Activated CD4-positive, alpha-beta memory T cell treated with anti-CD3 and anti-CD28 coated beads, Interleukin-2, amount 10 ng/mL, durations not matched to agents 7 days and 5 days (primary cell): Measurements from ENCODE around the gene ZNF444. TPM values are rescaled to one million over a fixed set of nuclear protein-coding genes. Genes with fewer than 3 reads are reported as not detected.

Experiments used
- CTCF ChIA-PET: fragments of 350-600 bp; sonication (Branson Sonifier 250); formaldehyde crosslinking; loops from one replicate; lab custom pipeline; 2021; ENCODE audit warnings: antibody characterized with exemption, inconsistent platforms; lab: Charles Lee
- POLR2A ChIA-PET: fragments of 350-600 bp; sonication (Branson Sonifier 250); formaldehyde crosslinking; loops from one replicate; lab custom pipeline; 2021; ENCODE audit warnings: antibody characterized with exemption; lab: Charles Lee
- DNase-seq: peaks from one replicate; pipeline ENCODE4 v3.0.0-alpha.2; 2020
- H3K27ac Mint-ChIP-seq: one replicate; pipeline ENCODE4 v1.8.0; 2021; ENCODE audit warnings: mild to moderate bottlenecking, mixed read lengths
- H3K27me3 Mint-ChIP-seq: one replicate; pipeline ENCODE4 v1.8.0; 2021; ENCODE audit warnings: mixed read lengths
- H3K36me3 Mint-ChIP-seq: one replicate; pipeline ENCODE4 v1.8.0; 2021; ENCODE audit warnings: low read depth, mixed read lengths
- H3K4me1 Mint-ChIP-seq: one replicate; pipeline ENCODE4 v1.8.0; 2021; ENCODE audit warnings: mixed read lengths
- H3K4me3 Mint-ChIP-seq: one replicate; pipeline ENCODE4 v1.8.0; 2021; ENCODE audit warnings: mild to moderate bottlenecking, mixed read lengths
- H3K9me3 Mint-ChIP-seq: one replicate; pipeline ENCODE4 v1.8.0; 2021; ENCODE audit warnings: mixed read lengths
- total RNA-seq, 2 experiments: library from RNA; stranded (reverse); gene quantifications; one replicate each; pipeline ENCODE4 v1.2.3, GENCODE V29; 2021

The ZNF444 gene
- total RNA-seq, 2 experiments from 2014 or later = 25.7 to 26.3 TPM

- Mint-ChIP-seq H3K4me1 (peaks cover 36% of the 10 kb centered on the region), H3K4me3 (peak overlapping the region; percentile 89), H3K36me3 (peaks cover 11% of the 10 kb centered on the region), H3K27ac (peak overlapping the region; percentile 92), H3K9me3 (no peaks in the 10 kb centered on the region), H3K27me3 (no peaks in the 10 kb centered on the region)
- ChIA-PET POLR2A (interaction anchor here (0.6 to 2.8 kb wide), 14 partner anchors 9 to 248 kb away, joined by 3 to 20 read pairs (median 4); partner anchors contain the start of genes ZNF444 and ZSCAN5A), CTCF (interaction anchor here (0.6 to 1.5 kb wide), 3 partner anchors 49 to 466 kb away, joined by 3 to 4 read pairs (median 3); no protein-coding TSS in a partner anchor)
- peak; percentile 81 for DNase-seq
These were observed 20.5 kb upstream of the ZNF444 start for GRCh38 chr19:56120371-56121179.

DNA sequence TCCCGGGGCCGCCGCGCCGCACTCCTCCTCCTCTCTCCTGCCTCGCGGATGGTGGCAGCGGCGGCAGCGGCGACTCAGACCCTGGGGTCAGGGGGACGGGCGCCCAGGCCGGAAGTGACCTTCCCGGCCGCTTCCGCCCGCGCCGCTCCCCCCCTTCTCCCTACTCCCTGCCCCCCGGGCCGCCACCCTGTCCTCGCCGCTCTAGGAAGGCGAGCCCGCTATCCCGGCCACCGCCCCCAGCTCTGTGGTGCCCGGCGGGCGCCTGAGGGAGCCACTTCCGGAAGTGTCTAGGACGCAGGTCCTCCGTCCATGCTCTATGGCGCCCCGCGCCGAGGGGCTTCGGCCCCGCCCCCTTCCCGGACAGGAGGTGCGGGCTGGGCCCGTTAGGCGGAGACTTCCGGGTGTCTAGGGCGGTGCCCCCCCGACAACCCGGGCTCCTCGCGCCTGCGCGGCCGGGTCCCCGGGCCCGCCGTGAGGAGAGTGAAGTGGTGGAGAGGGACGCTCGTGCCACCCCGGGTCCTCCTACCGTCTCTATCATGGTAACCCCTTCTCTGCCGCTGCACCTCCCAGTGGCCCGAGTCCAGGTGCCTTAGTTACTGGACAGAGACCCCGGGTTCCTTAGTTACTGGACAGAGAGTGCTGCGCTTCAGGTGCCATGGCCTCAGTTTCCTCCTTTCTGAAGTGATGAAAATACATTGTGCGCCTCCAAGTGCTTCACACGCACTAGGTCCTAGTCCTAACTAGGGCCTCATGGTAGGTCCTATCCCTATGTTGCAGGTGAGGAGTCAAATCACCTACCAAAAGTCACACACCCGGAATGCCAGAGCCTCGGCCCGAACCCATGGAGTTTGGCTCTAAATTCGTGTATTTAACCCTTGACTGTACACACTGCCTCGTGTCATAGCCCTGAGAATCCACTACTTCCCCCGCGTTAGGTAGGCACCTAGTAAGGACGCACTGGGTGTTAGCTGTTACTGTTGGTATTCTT is 19.6 kb upstream of the ZNF444 start, which contains the start of gene ZNF787:
Gene ZNF787, minus strand, starts transcription at position 116 of the 988 bp plus-strand sequence. CDS start 18,078 bp downstream, outside the sequence.
- ChIA-PET CTCF (interaction anchor here (0.9 to 1.5 kb wide), 4 partner anchors 41 to 467 kb away, joined by 3 to 4 read pairs (median 3); no protein-coding TSS in a partner anchor), POLR2A (interaction anchor here (1.0 to 2.8 kb wide), 12 partner anchors 10 to 248 kb away, joined by 3 to 20 read pairs (median 4); partner anchors contain the start of genes ZNF444 and ZSCAN5A)
- Mint-ChIP-seq H3K36me3 (peaks cover 10% of the 10 kb centered on the region), H3K27ac (peak within 1 kb of the TSS; percentile 93), H3K27me3 (no peaks in the 10 kb centered on the region), H3K9me3 (no peaks in the 10 kb centered on the region), H3K4me3 (peak within 1 kb of the TSS; percentile 89), H3K4me1 (peaks cover 36% of the 10 kb centered on the region)
- DNase-seq = peak; percentile 96

GRCh38 chr19:56123266-56123891 is 17.7 kb upstream of the ZNF444 start:
- Mint-ChIP-seq H3K4me3 (no peak overlapping the region), H3K27ac (no peak overlapping the region), H3K9me3 (no peaks in the 10 kb centered on the region), H3K36me3 (peaks cover 10% of the 10 kb centered on the region), H3K4me1 (peaks cover 31% of the 10 kb centered on the region), H3K27me3 (no peaks in the 10 kb centered on the region)
- no peak for DNase-seq
- ChIA-PET CTCF (interaction anchor here (0.8 kb wide), 2 partner anchors 43 to 1591 kb away, joined by 3 to 4 read pairs; no protein-coding TSS in a partner anchor), POLR2A (interaction anchor here (1.1 kb wide), 1 partner anchor 54 kb away, joined by 3 read pairs; no protein-coding TSS in a partner anchor)

DNA sequence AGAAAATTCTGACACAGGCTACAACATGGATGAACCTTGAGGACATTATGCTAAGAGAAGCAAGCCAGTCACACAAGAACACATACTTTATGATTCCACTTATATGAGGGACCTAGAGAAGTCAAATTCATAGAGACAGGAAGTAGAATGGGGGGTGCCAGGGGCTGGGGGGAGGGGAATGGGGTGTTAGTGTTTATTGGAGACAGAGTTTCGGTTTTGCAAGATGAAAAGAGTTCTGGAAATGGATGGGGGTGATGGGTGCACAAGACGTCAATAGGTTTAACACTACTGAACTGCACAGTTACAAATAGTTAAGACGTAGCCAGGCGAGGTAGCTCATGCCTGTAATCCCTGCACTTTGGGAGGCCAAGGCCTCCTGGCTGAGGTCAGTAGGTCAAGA is 16.5 kb upstream of the ZNF444 start:
- Mint-ChIP-seq H3K4me3 (no peak overlapping the region), H3K27ac (no peak overlapping the region), H3K4me1 (peaks cover 21% of the 10 kb centered on the region), H3K9me3 (no peaks in the 10 kb centered on the region), H3K27me3 (no peaks in the 10 kb centered on the region), H3K36me3 (peaks cover 2% of the 10 kb centered on the region)
- no peak for DNase-seq
- CTCF ChIA-PET = interaction anchor here (0.6 kb wide), 1 partner anchor 89 kb away, joined by 3 read pairs; no protein-coding TSS in a partner anchor
- POLR2A ChIA-PET = interaction anchor here (1.1 kb wide), 1 partner anchor 53 kb away, joined by 3 read pairs; no protein-coding TSS in a partner anchor

DNA sequence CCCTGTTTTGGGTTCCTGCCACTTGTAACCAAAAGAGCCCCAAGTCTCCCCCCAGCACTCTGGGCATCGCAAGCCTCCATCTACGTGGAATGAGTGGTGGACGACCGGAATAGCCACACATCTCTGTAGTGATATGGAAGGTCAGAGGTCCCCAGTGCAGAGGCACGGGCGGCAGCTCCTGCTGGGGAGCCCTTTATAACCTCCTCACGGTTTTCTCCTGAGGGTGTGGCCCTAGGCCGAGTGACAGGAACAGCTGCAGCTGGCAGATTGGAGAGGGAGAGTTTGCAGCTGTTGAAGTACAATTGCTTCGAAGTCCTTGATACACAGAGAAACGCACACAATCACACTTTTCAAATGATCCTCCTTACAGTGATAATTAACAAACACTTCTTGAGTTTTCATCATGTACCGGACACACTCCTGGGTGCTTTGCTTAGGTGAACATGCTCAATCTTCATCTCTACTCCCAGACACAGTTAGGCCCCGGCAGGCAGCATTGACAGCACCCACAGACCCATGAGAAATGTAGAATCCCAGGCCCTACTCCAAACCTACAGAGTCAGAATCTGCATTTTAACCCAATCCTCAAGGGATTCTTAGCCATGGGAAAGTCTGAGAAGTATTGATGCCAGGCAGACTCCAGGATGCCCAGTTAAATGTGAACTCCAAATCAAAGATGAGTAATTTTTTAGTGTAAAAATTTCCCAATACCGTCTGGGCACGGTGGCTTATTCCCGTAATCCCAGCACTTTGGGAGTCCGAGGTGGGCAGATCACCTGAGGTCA is 15.1 kb upstream of the ZNF444 start:
- H3K27me3 Mint-ChIP-seq = no peaks in the 10 kb centered on the region
- CTCF ChIA-PET = no interaction called here
- H3K9me3 Mint-ChIP-seq = no peaks in the 10 kb centered on the region
- H3K36me3 Mint-ChIP-seq = no peaks in the 10 kb centered on the region
- DNase-seq = no peak
- no peak overlapping the region for H3K27ac Mint-ChIP-seq
- peaks cover 14% of the 10 kb centered on the region for H3K4me1 Mint-ChIP-seq
- POLR2A ChIA-PET = no interaction called here
- no peak overlapping the region for H3K4me3 Mint-ChIP-seq

GRCh38 chr19:56126983-56127780 is 13.9 kb upstream of the ZNF444 start:
- H3K27me3 Mint-ChIP-seq = no peaks in the 10 kb centered on the region
- H3K36me3 Mint-ChIP-seq = no peaks in the 10 kb centered on the region
- H3K4me1 Mint-ChIP-seq = peaks cover 7% of the 10 kb centered on the region
- no peak for DNase-seq
- no peaks in the 10 kb centered on the region for H3K9me3 Mint-ChIP-seq
- ChIA-PET CTCF (no interaction called here), POLR2A (no interaction called here)
- no peak overlapping the region for H3K27ac Mint-ChIP-seq
- H3K4me3 Mint-ChIP-seq = no peak overlapping the region

- no peaks in the 10 kb centered on the region for H3K9me3 Mint-ChIP-seq
- POLR2A ChIA-PET = no interaction called here
- H3K27me3 Mint-ChIP-seq = no peaks in the 10 kb centered on the region
- no peaks in the 10 kb centered on the region for H3K36me3 Mint-ChIP-seq
- no peak overlapping the region for H3K4me3 Mint-ChIP-seq
- no peaks in the 10 kb centered on the region for H3K4me1 Mint-ChIP-seq
- no peak overlapping the region for H3K27ac Mint-ChIP-seq
- DNase-seq = no peak
- CTCF ChIA-PET = no interaction called here
These were observed 11.1 kb upstream of the ZNF444 start for GRCh38 chr19:56130006-56130405.

DNA sequence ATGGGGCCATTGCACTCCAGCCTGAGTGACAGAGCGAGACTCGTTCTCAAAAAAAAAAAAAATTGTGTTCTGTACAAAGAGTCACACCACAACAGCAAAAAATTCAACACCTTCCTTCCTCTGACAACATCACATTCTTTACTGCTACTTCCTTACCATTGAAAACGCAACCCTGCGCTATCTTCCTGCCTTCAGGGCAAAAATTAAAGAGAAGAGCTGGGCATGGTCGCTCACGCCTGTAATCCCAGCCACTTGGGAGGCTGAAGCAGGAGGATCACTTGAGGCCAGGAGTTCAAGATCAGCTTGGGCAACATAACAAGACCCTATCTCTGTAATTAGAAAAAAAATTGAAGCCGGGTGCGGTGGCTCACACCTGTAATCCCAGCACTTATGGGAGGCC is 9.4 kb upstream of the ZNF444 start:
- POLR2A ChIA-PET = interaction anchor here (0.9 kb wide), 1 partner anchor 10 kb away, joined by 3 read pairs; the partner anchor contains the start of gene ZNF787
- CTCF ChIA-PET = no interaction called here
- Mint-ChIP-seq H3K27me3 (no peaks in the 10 kb centered on the region), H3K9me3 (no peaks in the 10 kb centered on the region), H3K4me1 (no peaks in the 10 kb centered on the region), H3K27ac (no peak overlapping the region), H3K36me3 (no peaks in the 10 kb centered on the region), H3K4me3 (no peak overlapping the region)
- no peak for DNase-seq

GRCh38 chr19:56132316-56132822 is 8.7 kb upstream of the ZNF444 start:
- DNase-seq = no peak
- ChIA-PET POLR2A (interaction anchor here (0.9 kb wide), 1 partner anchor 11 kb away, joined by 3 read pairs; the partner anchor contains the start of gene ZNF787), CTCF (interaction anchor here (0.6 kb wide), 1 partner anchor 1940 kb away, joined by 3 read pairs; no protein-coding TSS in a partner anchor)
- Mint-ChIP-seq H3K9me3 (no peaks in the 10 kb centered on the region), H3K4me1 (no peaks in the 10 kb centered on the region), H3K27me3 (no peaks in the 10 kb centered on the region), H3K36me3 (no peaks in the 10 kb centered on the region), H3K4me3 (no peak overlapping the region), H3K27ac (no peak overlapping the region)

DNA sequence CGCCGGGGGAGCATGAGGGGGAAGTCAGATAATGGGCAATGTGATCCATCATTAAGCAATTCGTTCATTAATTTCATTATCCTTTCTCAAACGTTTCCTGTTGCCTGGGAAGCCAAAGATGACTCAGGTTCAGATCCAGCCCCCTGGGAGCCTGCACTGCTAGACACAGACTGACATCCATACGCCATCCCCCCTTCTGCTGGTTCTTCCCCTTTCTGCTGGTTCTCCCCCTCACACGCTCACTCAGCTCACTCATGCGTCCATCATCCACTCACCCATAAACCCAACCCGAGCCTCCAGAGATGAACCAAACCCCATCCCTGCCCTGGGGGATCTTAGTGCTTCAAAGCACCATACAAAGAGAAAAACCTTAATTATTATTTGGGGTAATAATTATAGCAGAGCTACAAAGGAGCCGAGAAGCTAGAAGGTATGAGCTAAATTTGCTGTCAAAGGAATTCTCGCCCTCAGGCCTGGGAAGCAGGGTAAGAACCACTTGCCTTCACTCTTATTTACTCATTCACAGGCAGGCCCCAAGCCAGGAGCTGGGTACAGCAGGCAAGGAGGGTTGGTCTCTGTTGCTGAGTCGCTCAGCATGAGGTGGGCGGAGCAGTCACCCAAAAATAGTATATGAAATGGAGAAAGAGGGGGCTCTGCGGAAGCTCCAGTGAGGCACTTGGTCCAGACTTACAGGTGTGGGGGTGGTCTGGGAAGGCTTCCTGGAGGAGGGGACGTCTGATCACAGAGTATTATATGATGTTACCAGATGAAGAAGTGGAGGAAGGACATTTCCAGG is 7.0 kb upstream of the ZNF444 start:
- peaks cover 3% of the 10 kb centered on the region for H3K4me1 Mint-ChIP-seq
- no peak overlapping the region for H3K27ac Mint-ChIP-seq
- ChIA-PET CTCF (no interaction called here), POLR2A (interaction anchor here (1.5 kb wide), 1 partner anchor 13 kb away, joined by 5 read pairs; the partner anchor contains the start of gene ZNF787)
- H3K27me3 Mint-ChIP-seq = no peaks in the 10 kb centered on the region
- DNase-seq = no peak
- H3K4me3 Mint-ChIP-seq = no peak overlapping the region
- H3K9me3 Mint-ChIP-seq = no peaks in the 10 kb centered on the region
- no peaks in the 10 kb centered on the region for H3K36me3 Mint-ChIP-seq
